Urinary bladder (tissue), 4 donors: Measurements from ENCODE around the gene INSIG2. TPM values are rescaled to one million over a fixed set of nuclear protein-coding genes. Genes with fewer than 3 reads are reported as not detected.

ENCODE experiments used
- DNase-seq: peaks from one replicate; pipeline ENCODE4 v3.0.0-alpha.2; 2015; ENCODE audit errors: extremely low spot score
- H3K27ac ChIP-seq: one replicate; pipeline ENCODE4 v1.5.1; 2013; ENCODE audit warnings: low read depth, mild to moderate bottlenecking, moderate library complexity
- H3K36me3 ChIP-seq: one replicate; pipeline ENCODE4 v1.6.1; 2013; ENCODE audit warnings: mild to moderate bottlenecking, moderate library complexity; ENCODE audit not compliant: insufficient read depth
- H3K4me1 ChIP-seq: one replicate; pipeline ENCODE4 v1.6.1; 2013; ENCODE audit warnings: mild to moderate bottlenecking, moderate library complexity; ENCODE audit not compliant: insufficient read depth
- H3K4me3 ChIP-seq: one replicate; pipeline ENCODE4 v1.5.1; 2013; ENCODE audit warnings: low read depth, low read length
- WGBS: extraction: QIAGEN DNeasy Blood & Tissue Kit; methylation state at CpG from one replicate; pipeline ENCODE4 v1.1.7; 2013; 5-methylcytosine and 5-hydroxymethylcytosine counted together
- polyA plus RNA-seq: library from polyadenylated mRNA; stranded (reverse); fragments of 200-250 nt; gene quantifications from one replicate; pipeline ENCODE4 v1.2.3, GENCODE V29; 2013
- total RNA-seq: library from RNA; depleted of rRNA; stranded (reverse); fragments of >200 nt; gene quantifications from one replicate; pipeline ENCODE4 v1.2.3, GENCODE V29; 2014
- donor health status: healthy with polysubstance abuse.
- donor health status: healthy.

The INSIG2 gene
- total and polyA plus RNA-seq, 2 donors = 13.7 to 32.3 TPM

DNA sequence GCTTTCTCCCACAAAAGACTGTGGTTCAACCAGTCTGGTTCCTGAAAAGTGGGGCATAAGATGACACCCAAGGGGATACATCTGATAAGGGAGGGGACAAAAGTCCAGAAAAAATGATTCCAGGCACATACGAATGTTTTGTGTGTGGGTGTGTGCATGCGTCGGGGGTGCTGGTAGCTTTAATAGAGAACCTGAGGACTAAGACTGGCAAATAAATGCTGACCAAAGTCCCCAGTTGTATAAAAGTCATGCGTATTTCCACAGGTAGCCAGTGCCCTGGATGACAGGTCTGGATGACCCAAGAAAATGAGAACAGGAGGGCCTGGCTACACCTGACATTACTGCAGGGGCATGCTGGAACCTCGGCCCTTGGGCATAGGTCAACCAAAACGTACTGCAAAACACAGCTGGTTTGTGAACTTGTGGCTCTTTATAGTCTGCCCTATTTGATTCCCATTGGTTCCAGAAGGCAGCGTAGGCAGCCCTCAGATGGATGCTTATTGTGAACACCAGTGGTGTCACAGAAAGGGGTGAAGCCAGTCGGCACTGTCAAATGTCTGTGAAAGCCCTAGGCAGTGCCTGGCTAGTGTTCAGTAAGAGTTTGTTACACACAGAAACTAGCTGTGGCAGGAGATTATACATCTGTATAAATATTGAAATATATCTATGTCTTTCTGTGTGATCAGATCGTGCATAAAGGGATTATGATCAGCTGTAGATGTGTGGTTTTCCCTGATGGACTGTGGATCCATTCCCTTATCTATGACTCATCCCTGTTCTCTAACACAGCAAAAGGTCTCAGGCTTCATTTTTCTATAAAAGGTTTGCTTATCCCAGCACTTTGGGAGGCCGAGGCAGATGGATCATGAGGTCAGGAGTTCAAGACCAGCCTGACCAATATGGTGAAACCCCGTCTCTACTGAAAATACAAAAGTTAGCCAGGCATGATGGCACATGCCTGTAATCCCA lies 58.3 kb downstream of the INSIG2 start:
- H3K36me3 ChIP-seq = no peaks in the 10 kb centered on the region
- DNase-seq = no peak
- 80% methylated on average over 11 of the region's 11 CpGs for WGBS
- H3K4me1 ChIP-seq = no peaks in the 10 kb centered on the region
- no peak overlapping the region for H3K4me3 ChIP-seq
- H3K27ac ChIP-seq = no peak overlapping the region

DNA sequence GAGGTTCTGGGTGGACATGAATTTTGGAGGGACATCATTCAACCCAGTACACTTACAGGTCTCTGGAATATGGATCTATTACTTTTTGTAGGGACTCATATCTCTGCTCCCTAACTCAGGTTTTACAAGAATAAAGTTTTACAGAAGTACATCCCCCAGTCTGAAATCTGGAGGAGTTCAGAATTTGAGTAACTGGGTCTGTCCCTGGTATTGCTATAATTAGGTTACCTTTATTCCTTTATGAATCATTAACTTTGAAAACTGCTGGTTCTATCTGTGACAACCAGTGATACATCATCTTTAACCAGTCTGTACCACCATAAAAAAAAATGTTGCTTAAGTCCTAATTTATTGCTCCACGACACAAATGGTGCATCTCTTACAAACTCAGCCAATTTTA lies 59.9 kb downstream of the INSIG2 start:
- no peak overlapping the region for H3K27ac ChIP-seq
- DNase-seq = no peak
- no peaks in the 10 kb centered on the region for H3K36me3 ChIP-seq
- WGBS = 69% methylated on average over 1 of the region's 1 CpG
- no peaks in the 10 kb centered on the region for H3K4me1 ChIP-seq
- H3K4me3 ChIP-seq = no peak overlapping the region

DNA sequence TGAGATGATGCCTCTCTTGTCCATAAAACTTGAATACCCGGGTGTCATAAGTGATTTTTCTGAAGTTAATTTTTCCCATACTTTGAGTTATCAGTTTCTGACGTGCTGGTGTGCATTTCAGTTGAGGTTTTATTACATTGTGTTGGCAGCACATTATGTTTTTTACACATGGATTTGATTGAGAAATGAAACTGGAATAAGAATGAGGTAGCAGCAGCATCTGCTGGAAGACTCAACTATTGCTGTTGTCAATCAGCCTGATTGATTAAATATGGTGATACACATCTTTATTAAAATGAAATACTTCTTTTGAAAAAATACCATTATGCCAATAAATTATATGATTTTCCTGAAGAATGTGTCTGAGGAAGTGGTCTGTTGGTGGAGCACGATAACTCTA lies 60.5 kb downstream of the INSIG2 start:
- Histone ChIP-seq H3K27ac (no peak overlapping the region), H3K4me1 (no peaks in the 10 kb centered on the region), H3K36me3 (no peaks in the 10 kb centered on the region), H3K4me3 (no peak overlapping the region)
- no peak for DNase-seq
- WGBS = 56% methylated on average over 3 of the region's 3 CpGs

- H3K4me3 ChIP-seq = no peak overlapping the region
- no peaks in the 10 kb centered on the region for H3K4me1 ChIP-seq
- DNase-seq = no peak
- H3K36me3 ChIP-seq = no peaks in the 10 kb centered on the region
- no peak overlapping the region for H3K27ac ChIP-seq
Measured at GRCh38 chr2:118150294-118150693, 62.0 kb downstream of the INSIG2 start.

GRCh38 chr2:118151831-118152230 lies 63.6 kb downstream of the INSIG2 start:
- DNase-seq = no peak
- WGBS = 81% methylated on average over 1 of the region's 1 CpG
- Histone ChIP-seq H3K4me3 (no peak overlapping the region), H3K36me3 (no peaks in the 10 kb centered on the region), H3K27ac (no peak overlapping the region), H3K4me1 (no peaks in the 10 kb centered on the region)

DNA sequence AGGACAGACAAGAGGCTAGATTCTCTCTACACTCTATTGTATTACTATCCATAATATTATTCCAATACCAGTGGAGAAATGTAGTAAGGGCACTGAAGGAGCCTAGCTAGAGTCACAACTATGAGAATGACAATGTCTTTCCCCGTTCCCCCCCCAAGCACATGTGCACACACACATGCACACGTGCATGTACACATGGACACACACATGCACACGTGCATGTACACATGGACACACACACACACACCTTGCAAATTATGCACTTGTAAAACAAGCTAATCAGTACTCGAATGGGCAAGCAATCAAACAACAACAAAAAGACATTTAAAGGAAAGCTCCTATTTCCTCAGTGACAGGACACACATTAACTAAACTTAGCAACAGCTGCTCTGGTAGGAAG lies 65.2 kb downstream of the INSIG2 start:
- no peak overlapping the region for H3K27ac ChIP-seq
- H3K4me3 ChIP-seq = no peak overlapping the region
- no peaks in the 10 kb centered on the region for H3K4me1 ChIP-seq
- H3K36me3 ChIP-seq = no peaks in the 10 kb centered on the region
- WGBS = 58% methylated on average over 4 of the region's 4 CpGs
- DNase-seq = no peak

DNA sequence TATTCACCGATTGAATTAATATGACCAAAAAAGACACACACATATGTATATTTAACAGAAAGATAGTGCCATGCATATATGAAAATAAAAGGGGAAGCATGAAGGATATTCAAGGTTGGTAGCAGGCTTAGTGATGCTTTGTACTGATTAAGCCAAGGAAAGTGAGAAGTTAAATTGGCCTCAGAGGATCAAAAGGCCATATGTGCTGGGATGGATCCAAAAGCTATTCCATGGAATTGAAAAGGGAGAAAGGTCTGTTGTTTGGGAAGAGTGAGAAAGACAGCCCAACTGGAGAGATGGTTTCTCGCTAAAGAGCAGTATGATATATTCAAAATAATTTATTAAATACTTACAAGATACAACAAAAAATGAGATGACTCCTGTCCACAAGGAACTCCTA lies 65.9 kb downstream of the INSIG2 start:
- H3K36me3 ChIP-seq = no peaks in the 10 kb centered on the region
- no peak overlapping the region for H3K27ac ChIP-seq
- no peaks in the 10 kb centered on the region for H3K4me1 ChIP-seq
- H3K4me3 ChIP-seq = no peak overlapping the region
- DNase-seq = no peak
- 95% methylated on average over 2 of the region's 2 CpGs for WGBS

Other genes with a start within 250 kb of the INSIG2 start
- gene CCDC93, start 74.4 kb upstream of the INSIG2 start, total RNA-seq = 31.0 TPM
- 8.6 TPM for gene CCDC93, start 74.4 kb upstream of the INSIG2 start, polyA plus RNA-seq